DOHH2 (cell line): ENCODE results near the gene PHRF1.

Experiments used
- CTCF ChIP-seq: fragments of 200-600 bp; sonication (generic); IDR thresholded peaks from one replicate; pipeline ENCODE4 v1.5.1; 2014; ENCODE audit warnings: antibody characterized with exemption, mild to moderate bottlenecking, low read depth, low read length; ENCODE audit not compliant: poor library complexity, severe bottlenecking
- EZH2phosphoT487 ChIP-seq: fragments of 200-600 bp; sonication (generic); IDR thresholded peaks from 2 replicates; pipeline ENCODE4 v1.6.1; 2017; ENCODE audit warnings: borderline replicate concordance, mild to moderate bottlenecking, antibody characterized with exemption, low read length, moderate library complexity, mixed read lengths

- TF ChIP-seq CTCF (peak; percentile 59), EZH2phosphoT487 (no peak)
Observed at GRCh38 chr11:554428-555226, 21.6 kb upstream of the PHRF1 start.
